Measurements from ENCODE around the gene HSCB. TPM values are rescaled to one million over a fixed set of nuclear protein-coding genes. Genes with fewer than 3 reads are reported as not detected.

The HSCB gene
- total RNA-seq, 4 donors from 2014 or later: 14.2 to 28.1 (median 20.5) TPM

GRCh38 chr22:28783786-28784671, 42.2 kb downstream of the HSCB start:
- WGBS: 86% methylated on average over 4 of the region's 4 CpGs
- TF ChIP-seq, protein P1, sequence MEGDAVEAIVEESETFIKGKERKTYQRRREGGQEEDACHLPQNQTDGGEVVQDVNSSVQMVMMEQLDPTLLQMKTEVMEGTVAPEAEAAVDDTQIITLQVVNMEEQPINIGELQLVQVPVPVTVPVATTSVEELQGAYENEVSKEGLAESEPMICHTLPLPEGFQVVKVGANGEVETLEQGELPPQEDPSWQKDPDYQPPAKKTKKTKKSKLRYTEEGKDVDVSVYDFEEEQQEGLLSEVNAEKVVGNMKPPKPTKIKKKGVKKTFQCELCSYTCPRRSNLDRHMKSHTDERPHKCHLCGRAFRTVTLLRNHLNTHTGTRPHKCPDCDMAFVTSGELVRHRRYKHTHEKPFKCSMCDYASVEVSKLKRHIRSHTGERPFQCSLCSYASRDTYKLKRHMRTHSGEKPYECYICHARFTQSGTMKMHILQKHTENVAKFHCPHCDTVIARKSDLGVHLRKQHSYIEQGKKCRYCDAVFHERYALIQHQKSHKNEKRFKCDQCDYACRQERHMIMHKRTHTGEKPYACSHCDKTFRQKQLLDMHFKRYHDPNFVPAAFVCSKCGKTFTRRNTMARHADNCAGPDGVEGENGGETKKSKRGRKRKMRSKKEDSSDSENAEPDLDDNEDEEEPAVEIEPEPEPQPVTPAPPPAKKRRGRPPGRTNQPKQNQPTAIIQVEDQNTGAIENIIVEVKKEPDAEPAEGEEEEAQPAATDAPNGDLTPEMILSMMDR (IDR thresholded peaks at IDR 0.05): no peak
- TF ChIP-seq POLR2AphosphoS5 (IDR thresholded peaks at IDR 0.05): no peak
- TF ChIP-seq POLR2A (IDR thresholded peaks at IDR 0.05): no peak
- no peak for TF ChIP-seq EP300 (IDR thresholded peaks at IDR 0.05)

GRCh38 chr22:28788601-28789000, 46.8 kb downstream of the HSCB start:
- Histone ChIP-seq H3K27ac (no peak overlapping the region), H3K36me3 (peaks cover 60% of the 10 kb centered on the region), H3K4me1 (no peaks in the 10 kb centered on the region), H3K27me3 (no peaks in the 10 kb centered on the region), H3K9me3 (no peaks in the 10 kb centered on the region), H3K4me3 (no peak overlapping the region)
- WGBS: 69% methylated on average over 3 of the region's 3 CpGs
- TF ChIP-seq EP300 (IDR thresholded peaks at IDR 0.05): no peak
- TF ChIP-seq POLR2A (IDR thresholded peaks at IDR 0.05): no peak
- TF ChIP-seq, protein P1 (IDR thresholded peaks at IDR 0.05): no peak
- no peak for TF ChIP-seq POLR2AphosphoS5 (IDR thresholded peaks at IDR 0.05)
- DNase-seq (ENCODE audit: low spot score in 2 of 2): no peak

More at GRCh38 chr22:28783786-28784671, 42.2 kb downstream of the HSCB start:
- no peak for DNase-seq (ENCODE audit: low spot score in 2 of 2)
- Histone ChIP-seq H3K4me1 (no peaks in the 10 kb centered on the region), H3K27ac (no peak overlapping the region), H3K27me3 (no peaks in the 10 kb centered on the region), H3K9me3 (no peaks in the 10 kb centered on the region), H3K4me3 (no peak overlapping the region), H3K36me3 (peaks cover 71% of the 10 kb centered on the region)

DNA sequence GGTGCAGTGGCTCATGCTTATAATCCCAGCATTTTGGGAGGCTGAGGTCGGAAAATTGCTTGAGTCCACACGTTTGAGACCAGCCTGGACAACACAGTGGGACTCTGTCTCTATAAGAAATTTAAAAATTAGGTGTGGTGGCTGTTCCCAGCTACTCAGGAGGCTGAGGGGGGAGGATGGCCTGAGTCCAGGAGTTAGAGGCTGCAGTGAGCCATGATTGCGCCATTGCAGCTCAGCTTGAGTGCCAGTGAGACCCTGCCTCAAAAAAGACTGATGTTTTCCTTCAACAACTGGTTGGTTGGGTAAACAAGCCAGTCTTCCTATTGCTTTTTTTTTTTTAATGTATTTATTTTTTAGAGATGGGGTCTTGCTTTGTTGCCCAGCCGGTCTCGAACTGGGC, 49.3 kb downstream of the HSCB start:
- no peak for DNase-seq (ENCODE audit: low spot score in 2 of 2)
- Histone ChIP-seq H3K4me1 (peaks cover 10% of the 10 kb centered on the region), H3K27me3 (no peaks in the 10 kb centered on the region), H3K9me3 (no peaks in the 10 kb centered on the region), H3K27ac (no peak overlapping the region), H3K4me3 (no peak overlapping the region), H3K36me3 (peaks cover 60% of the 10 kb centered on the region)
- 88% methylated on average over 5 of the region's 5 CpGs for WGBS
- TF ChIP-seq POLR2AphosphoS5 (IDR thresholded peaks at IDR 0.05) (no peak), EP300 (IDR thresholded peaks at IDR 0.05) (no peak), POLR2A (IDR thresholded peaks at IDR 0.05) (no peak)
- TF ChIP-seq, protein P1 (IDR thresholded peaks at IDR 0.05): no peak

DNA sequence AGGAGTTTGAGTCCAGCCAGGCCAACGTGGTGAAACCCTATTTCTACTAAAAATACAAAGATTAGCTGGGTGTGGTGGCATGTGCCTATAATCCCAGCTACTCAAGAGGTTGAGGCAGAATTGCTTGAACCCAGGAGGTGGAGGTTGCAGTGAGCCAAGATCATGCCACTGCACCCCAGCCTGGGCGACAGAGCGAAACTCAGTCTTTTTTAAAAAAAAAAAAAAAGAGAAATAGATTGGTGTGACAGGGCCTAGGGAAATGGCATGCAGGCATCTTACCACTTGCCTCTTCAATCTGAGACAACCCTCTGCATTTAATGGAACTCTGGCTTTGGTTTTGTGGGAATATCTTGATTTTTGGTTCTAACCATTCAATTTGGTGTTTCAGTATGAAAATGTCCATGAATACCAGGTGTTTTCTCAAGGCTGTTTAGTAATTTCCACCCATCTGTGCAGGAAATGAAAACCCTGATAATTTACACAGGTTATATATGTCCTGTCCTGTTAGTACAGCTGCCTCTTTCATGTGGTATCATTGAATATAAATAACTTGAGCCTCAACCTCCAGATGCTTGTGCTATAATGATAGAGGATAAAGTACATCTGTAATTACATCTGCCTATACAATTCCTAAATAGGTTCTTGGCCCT, 50.1 kb downstream of the HSCB start:
- DNase-seq (ENCODE audit: low spot score in 2 of 2): no peak
- no peak overlapping the region for H3K27ac ChIP-seq
- 58% methylated on average over 3 of the region's 3 CpGs for WGBS
- peaks cover 16% of the 10 kb centered on the region for H3K4me1 ChIP-seq
- H3K9me3 ChIP-seq: no peaks in the 10 kb centered on the region
- TF ChIP-seq POLR2AphosphoS5 (IDR thresholded peaks at IDR 0.05): no peak
- TF ChIP-seq POLR2A (IDR thresholded peaks at IDR 0.05): no peak
- TF ChIP-seq EP300 (IDR thresholded peaks at IDR 0.05): no peak
- TF ChIP-seq, protein P1 (IDR thresholded peaks at IDR 0.05): no peak
- peaks cover 60% of the 10 kb centered on the region for H3K36me3 ChIP-seq
- no peaks in the 10 kb centered on the region for H3K27me3 ChIP-seq
- no peak overlapping the region for H3K4me3 ChIP-seq

Data from suprapubic skin (tissue), 4 donors.